Urothelium cell line (cell line): ENCODE results near the gene TMEM40.
"Not testable (repeated sequence)": the region's sequence is repeated elsewhere in the genome, so short reads cannot be mapped to it uniquely, and the experiment has no call there.

Experiments
- DNase-seq: peaks from one replicate; pipeline ENCODE4 v3.0.0; 2011; ENCODE audit warnings: low spot score, mixed read lengths
- FAIRE-seq: peaks from 2 replicates; lab custom pipeline; 2011; peaks lifted over from hg19 to GRCh38; lab: Jason Lieb, UNC

Gene TMEM40

GRCh38 chr3:12777171-12777570 is 18.1 kb upstream of the TMEM40 start:
- no peak for FAIRE-seq
- no peak for DNase-seq

GRCh38 chr3:12775970-12776369 is 16.9 kb upstream of the TMEM40 start:
- not testable (repeated sequence) for DNase-seq, FAIRE-seq

GRCh38 chr3:12775226-12775625 is 16.2 kb upstream of the TMEM40 start:
- no peak for DNase-seq
- FAIRE-seq: no peak

GRCh38 chr3:12774619-12775018 is 15.6 kb upstream of the TMEM40 start:
- FAIRE-seq (no peak), DNase-seq (no peak)

- no peak for FAIRE-seq
- no peak for DNase-seq
These were observed 14.6 kb upstream of the TMEM40 start for GRCh38 chr3:12773710-12774086.

- FAIRE-seq (no peak), DNase-seq (no peak)
These were observed 14.1 kb upstream of the TMEM40 start for GRCh38 chr3:12773030-12773709.

- DNase-seq: no peak
- no peak for FAIRE-seq
These were observed 13.4 kb upstream of the TMEM40 start for GRCh38 chr3:12772462-12772861.

GRCh38 chr3:12771236-12771635 is 12.2 kb upstream of the TMEM40 start:
- FAIRE-seq: no peak
- DNase-seq: no peak

- DNase-seq (no peak), FAIRE-seq (no peak)
These were observed 10.7 kb upstream of the TMEM40 start for GRCh38 chr3:12769761-12770160.

- DNase-seq (no peak), FAIRE-seq (no peak)
These were observed 9.8 kb upstream of the TMEM40 start for GRCh38 chr3:12768579-12769527.

GRCh38 chr3:12766541-12766940 is 7.5 kb upstream of the TMEM40 start:
- FAIRE-seq (no peak), DNase-seq (no peak)

GRCh38 chr3:12764171-12764776 is 5.2 kb upstream of the TMEM40 start:
- DNase-seq (no peak), FAIRE-seq (no peak)

- DNase-seq: no peak
- FAIRE-seq: no peak
These were observed 870 bp upstream of the TMEM40 start for GRCh38 chr3:12759693-12760565.

GRCh38 chr3:12758025-12758781 is 856 bp downstream of the TMEM40 start:
- no peak for FAIRE-seq
- DNase-seq: peak; percentile 38

GRCh38 chr3:12756635-12757034 is 2.4 kb downstream of the TMEM40 start:
- no peak for FAIRE-seq
- DNase-seq: no peak

GRCh38 chr3:12756175-12756574 is 2.9 kb downstream of the TMEM40 start:
- DNase-seq: no peak
- no peak for FAIRE-seq

- DNase-seq (no peak), FAIRE-seq (no peak)
These were observed 3.3 kb downstream of the TMEM40 start for GRCh38 chr3:12755754-12756153.

- FAIRE-seq (no peak), DNase-seq (no peak)
These were observed 4.7 kb downstream of the TMEM40 start for GRCh38 chr3:12754313-12754712.

GRCh38 chr3:12753275-12754028 is 5.6 kb downstream of the TMEM40 start:
- DNase-seq: no peak
- FAIRE-seq: no peak
